22Rv1 (cell line): ENCODE results near the gene RUFY2.
"Not testable (repeated sequence)": the region's sequence is repeated elsewhere in the genome, so short reads cannot be mapped to it uniquely, and the experiment has no call there.

Experiments
- H3K27ac ChIP-seq: fragments of 450-650 bp; 2 replicates; pipeline ENCODE4 v1.5.1; 2017
- ZFX ChIP-seq: fragments of 450-650 bp; IDR thresholded peaks from 2 replicates; pipeline ENCODE4 v1.6.1; 2017; ENCODE audit warnings: antibody characterized with exemption, borderline replicate concordance
- TF ChIP-seq, protein P1 (sequence below): fragments of 450-650 bp; IDR thresholded peaks from 2 replicates; pipeline ENCODE4 v1.5.1; 2017; ENCODE audit warnings: mild to moderate bottlenecking

Gene RUFY2

DNA sequence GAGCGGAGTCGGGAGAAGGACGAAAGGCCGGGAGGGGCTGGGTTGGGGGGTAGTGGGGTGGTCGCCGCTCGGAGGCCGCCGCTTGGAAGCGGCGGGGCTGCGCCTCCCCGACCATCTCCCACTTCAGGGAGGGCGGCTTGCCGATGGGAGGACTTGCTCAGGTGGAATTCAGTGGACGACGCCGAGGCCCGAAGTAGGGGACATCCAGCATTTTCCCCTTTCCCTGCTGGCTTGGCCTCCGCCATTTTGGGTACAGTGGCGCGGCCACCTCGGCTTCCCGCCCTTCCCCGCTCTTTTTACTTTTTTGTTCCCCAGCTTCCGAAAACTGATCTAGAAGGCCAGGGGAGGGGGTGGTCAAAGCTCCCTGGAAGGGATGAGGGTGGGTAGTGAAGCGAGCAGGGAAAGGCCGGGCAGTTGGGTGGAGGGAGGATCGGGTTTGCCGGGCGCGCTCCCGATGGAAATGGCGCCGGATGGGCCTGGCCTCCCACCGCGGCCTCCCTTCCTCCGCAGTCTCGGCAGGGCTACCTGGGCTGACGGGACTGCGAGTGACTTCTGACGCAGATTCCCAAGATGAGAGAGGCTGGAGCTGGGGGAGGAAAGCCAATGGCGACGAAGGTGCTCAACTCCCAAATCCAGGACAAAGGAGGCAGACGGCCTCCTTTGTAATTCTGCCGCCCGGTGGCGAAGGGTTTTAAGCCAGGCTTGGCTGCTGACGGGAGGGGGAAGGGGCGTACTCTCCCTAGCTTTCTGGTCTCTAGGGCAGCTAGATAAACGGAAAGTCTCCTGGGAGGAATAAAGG is 74.6 kb downstream of the RUFY2 start, which contains the start of gene PBLD:
TSS of gene PBLD (minus strand) at position 670 of the 799 bp plus-strand sequence. CDS start 26,084 bp downstream, outside the sequence.
- no peak for TF ChIP-seq ZFX
- TF ChIP-seq, protein P1, sequence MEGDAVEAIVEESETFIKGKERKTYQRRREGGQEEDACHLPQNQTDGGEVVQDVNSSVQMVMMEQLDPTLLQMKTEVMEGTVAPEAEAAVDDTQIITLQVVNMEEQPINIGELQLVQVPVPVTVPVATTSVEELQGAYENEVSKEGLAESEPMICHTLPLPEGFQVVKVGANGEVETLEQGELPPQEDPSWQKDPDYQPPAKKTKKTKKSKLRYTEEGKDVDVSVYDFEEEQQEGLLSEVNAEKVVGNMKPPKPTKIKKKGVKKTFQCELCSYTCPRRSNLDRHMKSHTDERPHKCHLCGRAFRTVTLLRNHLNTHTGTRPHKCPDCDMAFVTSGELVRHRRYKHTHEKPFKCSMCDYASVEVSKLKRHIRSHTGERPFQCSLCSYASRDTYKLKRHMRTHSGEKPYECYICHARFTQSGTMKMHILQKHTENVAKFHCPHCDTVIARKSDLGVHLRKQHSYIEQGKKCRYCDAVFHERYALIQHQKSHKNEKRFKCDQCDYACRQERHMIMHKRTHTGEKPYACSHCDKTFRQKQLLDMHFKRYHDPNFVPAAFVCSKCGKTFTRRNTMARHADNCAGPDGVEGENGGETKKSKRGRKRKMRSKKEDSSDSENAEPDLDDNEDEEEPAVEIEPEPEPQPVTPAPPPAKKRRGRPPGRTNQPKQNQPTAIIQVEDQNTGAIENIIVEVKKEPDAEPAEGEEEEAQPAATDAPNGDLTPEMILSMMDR, result peak; percentile 73
- H3K27ac ChIP-seq, result peak within 1 kb of the TSS; percentile 99

DNA sequence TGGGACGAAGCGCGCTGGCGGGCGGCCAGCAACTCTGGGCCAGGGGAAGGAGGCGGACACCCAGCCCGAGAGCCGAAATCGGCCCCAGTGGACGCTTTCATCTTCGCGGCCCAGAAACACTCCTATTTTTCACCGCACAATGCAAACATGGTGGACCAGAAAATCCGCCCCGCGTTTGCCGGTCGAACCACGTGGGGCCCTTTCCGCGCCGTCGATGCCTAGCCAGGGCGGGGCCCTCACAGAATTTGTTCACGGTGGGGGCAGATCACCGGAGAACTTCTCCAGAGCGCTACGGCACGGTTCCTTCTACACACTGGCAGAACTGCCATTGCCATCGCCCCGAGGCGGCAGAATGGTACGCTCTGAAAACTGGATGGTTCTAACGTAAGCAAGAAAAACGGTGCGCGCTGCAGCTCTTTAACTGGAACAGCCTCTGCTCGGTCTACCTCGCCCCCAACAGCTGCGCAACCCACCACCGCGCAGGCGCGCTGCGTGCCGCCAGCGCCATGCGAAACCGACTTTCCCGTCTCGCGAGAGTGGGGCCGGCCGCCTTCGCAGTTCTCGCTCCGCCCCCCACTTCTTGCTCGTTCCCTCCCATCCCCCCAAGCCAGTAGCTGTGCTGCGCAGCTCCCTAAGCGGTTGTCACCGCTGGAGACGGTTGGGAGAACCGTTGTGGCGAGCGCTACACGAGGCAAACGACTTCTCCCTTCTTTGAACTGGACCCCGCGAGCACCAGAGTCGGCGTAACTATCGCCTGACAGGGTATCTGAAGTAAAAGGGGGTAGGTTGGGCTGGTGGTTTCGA is 75.4 kb downstream of the RUFY2 start, which contains the start of gene HNRNPH3:
TSS of gene HNRNPH3 (plus strand) at position 610 of the 804 bp plus-strand sequence. CDS start 5,158 bp downstream, outside the sequence.
- no peak for TF ChIP-seq ZFX
- TF ChIP-seq, protein P1, result no peak
- peak within 1 kb of the TSS; percentile 99 for H3K27ac ChIP-seq

DNA sequence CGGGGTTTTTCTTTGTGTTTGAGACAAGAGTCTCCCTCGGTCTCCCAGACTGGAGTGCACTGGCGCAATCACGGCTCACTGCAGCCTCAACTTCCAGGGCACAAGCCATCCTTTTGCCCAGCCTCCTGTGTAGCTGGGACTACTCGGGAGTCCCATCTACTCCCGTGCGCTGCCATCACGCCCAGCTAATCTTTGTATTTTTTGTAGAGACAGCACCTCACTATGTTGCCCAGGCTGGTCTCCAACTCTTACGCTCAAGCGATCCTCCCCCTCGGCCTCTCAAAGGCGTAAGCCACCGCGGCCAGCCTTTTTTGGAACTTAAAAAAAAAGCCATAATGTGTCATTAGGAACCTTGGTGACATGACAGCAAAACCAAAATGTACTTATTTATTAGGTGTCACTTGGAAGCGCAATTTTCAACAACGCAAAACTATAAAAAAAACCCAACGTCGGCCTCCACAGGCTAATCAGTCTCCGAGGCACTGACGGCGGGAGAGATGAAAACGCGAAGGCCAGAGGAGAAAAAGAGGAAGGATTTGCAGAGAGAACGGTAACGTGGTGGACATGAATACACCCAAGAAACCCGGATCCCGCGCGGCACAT is 76.1 kb downstream of the RUFY2 start:
- TF ChIP-seq, protein P1, result no peak
- no peak for TF ChIP-seq ZFX
- H3K27ac ChIP-seq, result peak overlapping the region; percentile 99

DNA sequence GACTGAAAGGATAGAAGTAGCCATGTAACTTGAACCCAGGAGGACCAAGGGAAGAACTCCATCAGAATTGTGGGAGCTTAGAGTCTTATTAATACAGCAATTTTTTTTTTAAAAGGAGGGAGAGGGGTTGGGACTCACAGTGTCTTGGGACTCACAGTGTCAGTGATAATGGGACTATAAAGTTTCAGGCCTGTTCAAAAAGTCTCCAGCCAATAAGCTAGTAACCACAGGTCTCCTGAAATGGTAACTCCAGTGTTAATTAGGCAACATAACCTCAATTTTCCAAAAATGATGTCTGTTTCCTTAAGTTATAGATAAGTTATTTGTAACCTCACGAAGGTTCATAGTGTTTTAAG is 77.6 kb downstream of the RUFY2 start:
- H3K27ac ChIP-seq, result peak overlapping the region; percentile 99
- no peak for TF ChIP-seq ZFX
- TF ChIP-seq, protein P1, result no peak

DNA sequence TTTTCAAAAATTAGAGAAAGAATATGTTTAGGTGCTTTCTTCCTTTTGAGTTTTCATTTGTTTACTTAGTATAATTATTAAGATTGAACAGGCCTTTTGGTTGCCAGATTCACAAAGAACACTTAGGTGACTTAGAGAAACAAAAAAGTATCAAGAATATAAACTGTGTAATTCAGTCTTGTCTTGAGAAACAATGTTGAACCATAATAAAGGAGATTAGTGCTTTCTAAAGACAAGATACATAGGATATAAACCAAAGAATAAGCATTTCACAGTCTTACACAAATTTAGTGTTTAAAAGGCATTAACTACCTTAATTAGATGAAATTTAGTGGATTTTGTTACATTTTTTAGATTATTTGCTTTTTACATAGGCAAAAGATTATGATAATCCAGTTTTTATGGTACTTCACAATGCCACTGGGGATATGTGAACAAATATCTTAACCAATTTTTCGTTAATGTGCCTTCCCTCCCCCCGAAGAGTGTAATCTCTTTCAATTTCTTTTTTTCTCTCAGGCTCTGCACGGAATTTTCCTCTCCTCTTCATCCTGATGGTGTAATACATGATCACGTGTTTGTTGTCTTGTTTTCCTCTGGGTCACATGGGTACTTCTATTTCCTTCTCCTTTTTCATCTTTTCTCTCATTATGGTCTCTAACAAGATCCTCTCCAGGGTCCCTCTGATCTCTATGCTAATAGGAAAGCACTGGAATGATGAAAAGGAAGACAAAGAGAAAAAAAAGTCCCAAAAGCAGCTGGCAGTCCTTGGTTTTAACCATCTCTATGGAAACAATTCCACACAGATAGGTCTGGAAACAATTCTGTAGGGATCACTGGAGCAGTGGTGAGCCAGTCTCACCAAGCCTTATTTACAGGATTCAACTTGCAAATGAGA is 78.9 kb downstream of the RUFY2 start:
- TF ChIP-seq ZFX, result no peak
- TF ChIP-seq, protein P1, result no peak
- H3K27ac ChIP-seq, result peak overlapping the region; percentile 99

DNA sequence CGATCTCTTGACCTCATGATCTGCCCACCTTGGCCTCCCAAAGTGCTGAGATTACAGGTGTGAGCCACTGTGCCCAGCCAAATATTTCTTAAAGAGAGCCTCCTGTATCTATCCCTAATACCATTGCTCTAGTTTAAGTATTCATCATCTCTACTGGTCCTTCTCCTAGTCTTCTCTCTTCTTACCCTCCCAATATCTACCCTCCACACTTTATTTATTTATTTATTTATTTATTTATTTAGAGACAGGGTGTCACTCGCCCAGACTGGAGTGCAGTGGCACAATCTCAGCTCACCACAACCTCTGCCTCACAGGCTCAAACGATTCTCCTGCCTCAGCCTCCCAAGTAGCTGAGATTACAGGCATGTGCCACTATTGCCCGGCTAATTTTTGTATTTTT is 82.7 kb downstream of the RUFY2 start:
- H3K27ac ChIP-seq, result not testable (repeated sequence)
